Activated T-cell treated with anti-CD3 and anti-CD28 coated beads, Interleukin-2, amount 50 U/mL, for 1 hour (primary cell): ENCODE data around the gene TNFRSF18.

Source experiments
- DNase-seq: peaks from one replicate; pipeline ENCODE4 v3.0.0-alpha.2; 2020

The TNFRSF18 gene

DNA sequence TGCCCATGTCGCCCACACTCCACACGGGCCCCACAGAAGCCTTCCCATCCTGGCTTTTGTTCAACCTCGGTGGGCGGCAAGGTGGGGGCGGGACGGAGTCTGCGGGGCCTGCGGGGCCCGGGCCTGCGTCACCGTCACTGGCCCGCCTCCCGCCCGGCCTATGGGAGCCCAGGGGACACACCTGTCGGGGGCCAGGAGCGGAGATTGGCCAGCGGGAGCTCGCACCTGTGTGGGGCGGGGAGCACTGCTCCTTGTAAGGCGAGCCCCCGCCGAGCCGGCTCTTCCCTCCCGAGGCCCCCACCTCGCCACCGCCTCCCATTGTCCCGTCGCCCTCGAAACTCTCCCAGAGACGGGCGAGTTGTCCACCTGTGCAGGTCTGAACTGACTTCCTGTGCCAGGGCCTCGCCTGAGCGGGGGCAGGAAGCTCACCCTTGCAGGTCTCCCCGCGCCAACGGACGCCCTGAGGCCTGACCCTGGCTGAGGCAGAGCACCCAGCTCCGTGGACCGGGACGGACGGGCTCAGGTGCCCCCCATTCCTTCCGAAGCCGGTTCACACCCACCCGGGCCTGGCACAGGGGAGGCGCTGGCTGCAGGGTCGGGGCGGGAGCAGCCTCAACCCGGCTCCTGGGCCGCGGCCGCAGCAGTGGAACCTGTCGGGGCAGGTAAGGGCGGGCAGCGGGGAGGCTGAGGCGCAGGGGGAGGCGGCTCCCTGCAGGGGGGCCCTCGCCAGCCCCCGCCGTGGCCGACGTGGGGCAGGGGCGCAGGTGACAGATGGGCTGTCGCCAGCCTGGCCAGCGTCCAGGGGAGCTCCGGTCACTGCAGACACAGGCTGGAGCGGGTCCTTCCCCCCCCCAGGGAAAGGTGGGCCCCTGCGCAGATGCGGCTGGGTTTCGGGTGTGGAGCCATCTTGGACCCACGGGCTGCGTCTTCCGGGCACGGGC lies 43.5 kb downstream of the TNFRSF18 start:
- DNase-seq: no peak

DNA sequence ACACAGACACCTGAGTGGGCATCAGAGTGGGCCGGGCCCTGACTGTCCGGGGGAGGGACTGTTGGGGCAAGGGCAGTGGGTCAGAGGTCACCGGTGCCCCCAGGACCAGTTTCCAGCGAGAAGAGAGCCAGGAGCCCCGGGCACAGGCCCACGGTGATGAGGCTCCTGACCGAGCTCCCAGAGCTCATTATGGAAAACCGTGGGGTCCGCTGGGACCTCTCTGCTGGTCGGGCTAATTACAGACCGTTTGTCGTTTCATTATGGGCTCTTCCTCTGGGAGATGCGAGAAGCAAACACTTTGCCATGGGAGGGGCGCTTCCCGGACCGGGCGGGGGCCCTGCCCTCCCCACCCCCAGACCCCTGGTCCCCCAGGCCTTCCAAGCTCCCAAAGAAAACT lies 44.7 kb downstream of the TNFRSF18 start:
- DNase-seq: no peak

DNA sequence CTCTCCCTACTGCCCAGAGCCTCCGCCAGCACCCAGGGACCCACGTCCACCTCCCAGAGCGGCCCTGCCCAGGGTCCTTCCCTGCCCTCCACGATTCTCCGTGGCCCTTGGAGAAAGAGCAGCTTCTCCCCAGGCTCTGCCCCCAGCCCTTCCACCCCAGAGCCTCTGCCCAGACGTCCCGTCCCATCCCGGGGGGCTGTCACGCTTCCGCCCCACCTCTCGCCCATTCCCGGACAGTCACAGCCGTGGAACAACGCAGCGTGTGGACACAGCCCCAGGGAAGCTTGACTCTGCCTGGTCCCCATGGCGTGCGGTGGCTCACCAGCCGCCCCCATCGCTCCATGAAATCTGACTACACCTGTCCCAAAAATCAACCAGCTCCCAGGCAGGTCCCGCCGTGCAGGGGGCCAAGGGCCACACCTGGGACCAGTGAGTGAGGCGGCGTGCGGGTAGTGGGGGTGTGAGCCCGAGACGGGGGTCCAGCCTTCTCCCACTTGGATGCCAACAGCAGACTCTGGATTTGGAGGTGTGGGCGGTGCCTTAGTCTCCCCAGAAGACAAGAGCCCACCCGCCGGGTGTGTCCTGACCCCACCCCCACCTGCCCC lies 45.2 kb downstream of the TNFRSF18 start:
- no peak for DNase-seq

DNA sequence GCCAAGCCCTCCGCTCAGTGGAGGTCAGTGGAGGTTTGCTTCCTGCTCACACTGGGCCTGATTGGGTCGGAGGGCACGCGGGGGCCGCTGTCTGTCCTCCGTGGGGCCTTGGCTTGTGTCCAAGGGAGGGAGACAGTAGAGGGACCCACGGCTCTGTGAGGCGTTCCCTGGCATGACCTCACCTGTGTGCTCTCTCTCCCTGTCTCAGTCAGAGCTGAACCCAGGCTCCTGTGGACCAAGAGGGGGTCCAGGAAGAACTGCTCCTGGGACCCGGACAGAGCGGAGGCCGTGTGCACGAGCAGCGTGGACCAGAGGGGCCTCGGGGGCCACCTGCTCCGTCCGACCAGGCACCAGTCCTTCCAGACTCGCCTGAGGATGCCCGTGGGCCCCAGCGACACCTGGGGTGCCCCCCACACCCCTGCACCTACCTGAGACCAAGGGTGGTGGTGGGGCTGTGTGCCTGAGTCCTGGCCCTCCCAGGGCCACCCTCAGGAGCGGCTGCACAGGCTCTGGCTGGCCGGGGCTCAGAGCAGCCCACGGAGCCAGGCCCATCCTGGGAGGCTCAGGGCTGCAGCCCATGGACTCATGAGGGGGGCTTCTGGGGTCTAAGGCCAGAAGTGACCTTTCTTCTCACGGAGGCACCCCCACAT lies 46.0 kb downstream of the TNFRSF18 start:
- DNase-seq: no peak

DNA sequence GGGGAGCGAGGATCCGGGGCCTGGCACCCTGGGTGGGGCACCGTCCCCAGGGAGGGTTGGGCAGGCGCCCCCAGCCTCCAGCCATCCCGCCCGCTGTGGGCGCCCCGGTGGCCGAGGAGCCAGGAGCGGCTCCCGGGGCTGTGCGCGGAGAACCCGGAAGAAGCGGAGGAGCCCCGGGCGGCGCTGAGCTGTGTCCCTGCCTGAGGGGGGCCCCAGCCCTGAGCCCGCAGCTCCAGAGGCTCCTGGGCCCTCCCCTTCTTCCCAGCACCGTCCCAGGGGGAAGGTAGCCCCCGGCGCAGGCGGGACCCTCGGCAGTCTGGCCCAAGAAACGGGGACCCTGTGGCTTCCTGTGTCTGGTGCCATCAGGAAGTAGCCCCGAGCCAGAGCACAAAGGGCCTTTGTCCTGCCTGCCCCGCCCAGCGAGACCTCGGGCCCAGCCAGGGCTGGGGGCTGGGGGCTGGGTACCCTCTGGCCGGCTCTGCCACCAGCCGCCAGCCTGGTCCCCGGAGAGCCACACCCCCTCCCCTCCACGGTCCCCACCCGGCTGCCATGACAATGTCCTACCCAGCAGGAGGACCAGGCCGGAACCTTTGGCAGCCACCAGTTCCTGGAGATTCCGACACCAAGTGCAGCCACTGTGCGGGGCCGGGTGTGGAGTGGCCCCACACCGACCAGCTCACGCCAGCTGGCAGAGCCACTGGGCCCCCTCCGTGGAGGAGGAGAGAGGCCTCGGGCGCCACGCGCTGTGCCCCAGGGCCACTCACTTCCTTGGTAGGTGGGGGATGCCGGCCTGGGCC lies 48.3 kb downstream of the TNFRSF18 start:
- DNase-seq: peak; percentile 66

DNA sequence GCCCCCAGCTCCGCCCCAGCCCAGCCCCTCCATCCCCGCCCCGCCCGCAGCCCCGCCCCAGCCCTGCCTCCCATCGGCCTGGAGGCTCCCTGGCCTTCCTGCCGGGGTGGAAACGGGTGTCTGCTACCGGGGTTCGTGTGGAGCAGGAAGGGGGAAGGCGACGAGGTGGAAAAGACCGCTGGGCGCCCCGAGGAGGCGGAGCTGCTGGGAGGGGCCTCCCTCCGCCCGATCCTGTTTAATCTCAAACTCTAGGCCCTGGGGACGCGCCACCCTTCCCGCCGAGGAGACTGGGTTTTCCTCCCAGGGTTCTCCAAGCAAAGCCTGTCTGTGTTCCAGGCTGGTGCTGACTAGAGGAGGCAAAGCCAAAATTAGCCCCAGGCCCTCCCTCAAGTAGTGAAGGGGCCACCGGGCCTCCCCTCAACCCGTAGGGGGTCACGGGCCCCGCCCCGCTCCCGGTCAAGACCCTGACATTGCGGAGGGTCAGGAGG lies 48.9 kb downstream of the TNFRSF18 start:
- peak; percentile 75 for DNase-seq

DNA sequence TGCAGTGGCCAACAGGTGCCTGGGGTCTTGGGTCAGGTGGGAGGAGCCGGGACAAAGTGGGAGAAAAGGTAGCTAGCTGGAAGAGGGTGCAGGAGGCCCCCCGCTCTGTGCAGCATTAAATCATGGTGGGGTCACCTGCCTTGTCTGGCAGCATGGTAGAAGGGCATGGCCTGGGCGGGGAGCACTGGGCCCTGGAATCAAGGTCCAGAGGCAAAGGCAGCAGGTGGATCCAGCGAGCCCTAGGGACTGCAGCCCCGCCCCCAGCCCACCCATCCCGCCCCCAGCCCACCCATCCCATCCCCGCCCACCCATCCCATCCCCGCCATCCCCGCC lies 49.4 kb downstream of the TNFRSF18 start:
- no peak for DNase-seq

DNA sequence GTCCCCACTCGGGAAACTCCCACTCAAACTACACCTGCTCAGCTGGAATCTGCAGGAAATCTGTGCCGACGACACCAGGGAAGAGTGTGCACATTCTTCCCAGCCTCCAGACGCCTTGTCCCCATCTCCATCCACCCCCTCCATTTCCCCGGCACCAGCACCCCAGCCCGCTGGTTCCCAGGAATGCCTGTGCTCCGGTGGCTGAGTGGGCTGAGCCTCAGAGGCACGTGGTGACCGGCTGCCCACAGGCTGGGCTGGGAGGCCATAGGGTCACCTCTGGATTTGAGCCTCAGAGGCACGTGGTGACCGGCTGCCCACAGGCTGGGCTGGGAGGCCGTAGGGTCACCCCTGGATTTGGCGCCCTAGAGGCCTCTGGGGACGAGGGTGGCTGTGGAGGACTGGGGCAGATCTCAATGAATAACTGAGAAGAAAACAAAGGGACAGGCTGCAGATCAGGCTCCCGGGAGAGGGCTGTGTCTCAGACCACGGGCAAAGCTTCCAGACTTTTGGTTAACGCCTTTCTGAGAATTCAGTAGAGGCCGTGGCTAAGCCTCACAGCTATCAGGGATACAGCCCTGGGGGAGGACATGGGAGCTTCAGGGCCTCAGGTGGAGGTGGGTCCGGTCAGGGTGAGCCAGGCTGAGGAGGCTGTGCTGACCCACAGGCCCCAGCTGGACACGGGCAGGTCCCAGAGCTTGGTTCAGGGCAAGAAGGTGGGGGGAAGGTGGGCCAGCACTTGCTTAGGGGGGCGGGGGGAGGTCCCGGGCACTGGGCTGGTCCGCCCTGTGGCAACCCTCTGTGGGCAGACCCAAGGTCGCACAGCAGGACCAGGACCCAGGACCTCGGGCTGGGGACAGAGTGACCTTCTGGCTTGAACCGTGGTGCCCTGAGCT lies 50.0 kb downstream of the TNFRSF18 start:
- DNase-seq: no peak

DNA sequence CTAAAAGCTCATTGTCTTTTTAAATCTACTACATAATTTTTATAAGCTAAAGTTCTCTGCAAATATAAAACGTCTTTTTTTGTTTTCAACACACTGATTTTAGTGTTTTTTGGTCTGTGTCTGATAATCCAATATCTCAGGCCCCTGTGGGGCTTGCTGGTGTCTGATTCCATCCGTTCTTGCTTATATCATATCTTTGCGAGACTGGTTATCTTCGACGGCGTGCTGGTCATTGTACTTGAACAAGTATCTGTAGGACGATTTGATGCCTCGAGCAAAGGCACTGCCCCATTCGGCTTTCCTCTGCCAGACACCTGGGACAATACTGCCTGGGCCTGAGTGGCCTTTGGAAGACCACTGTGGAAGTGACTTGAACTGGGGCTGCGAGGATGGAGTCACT lies 51.1 kb downstream of the TNFRSF18 start:
- no peak for DNase-seq

DNA sequence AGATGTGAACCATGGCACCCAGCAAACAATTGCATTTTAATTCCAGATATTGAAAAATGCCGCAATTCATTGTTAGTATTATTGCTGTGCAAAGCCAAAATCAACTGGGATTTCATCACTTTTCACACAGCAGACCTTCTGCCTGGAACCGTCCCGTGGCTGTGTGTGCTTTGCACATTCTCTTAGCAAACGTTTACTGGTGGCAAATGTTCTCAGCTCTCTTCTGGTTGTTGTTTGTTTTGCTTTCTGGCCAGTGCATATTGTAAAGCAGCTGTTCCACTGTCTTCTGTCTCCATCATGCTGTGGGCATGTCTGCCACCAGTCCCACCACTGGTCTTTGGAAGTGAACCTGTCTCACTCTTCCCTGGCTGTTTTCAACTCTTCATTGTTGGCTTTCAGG lies 52.5 kb downstream of the TNFRSF18 start:
- DNase-seq: no peak
